Glutamatergic neuron (in vitro differentiated cells): ENCODE results near the gene LYRM4. TPM values are rescaled to one million over a fixed set of nuclear protein-coding genes. Genes with fewer than 3 reads are reported as not detected.

Experiments
- DNase-seq: peaks from one replicate; pipeline ENCODE4 v3.0.0; 2022
- H3K27ac Mint-ChIP-seq: one replicate; pipeline ENCODE4 v1.8.0; 2020; ENCODE audit warnings: mild to moderate bottlenecking, mixed read lengths, inconsistent platforms; ENCODE audit not compliant: unreplicated experiment
- H3K27me3 Mint-ChIP-seq: one replicate; pipeline ENCODE4 v1.8.0; 2020; ENCODE audit warnings: mild to moderate bottlenecking, moderate library complexity, mixed read lengths, inconsistent platforms; ENCODE audit not compliant: unreplicated experiment
- H3K36me3 Mint-ChIP-seq: one replicate; pipeline ENCODE4 v1.8.0; 2020; ENCODE audit warnings: mild to moderate bottlenecking, mixed read lengths, inconsistent platforms; ENCODE audit not compliant: unreplicated experiment
- H3K4me1 Mint-ChIP-seq: one replicate; pipeline ENCODE4 v1.8.0; 2020; ENCODE audit warnings: mild to moderate bottlenecking, low read depth, mixed read lengths, inconsistent platforms; ENCODE audit not compliant: unreplicated experiment
- H3K4me3 Mint-ChIP-seq: one replicate; pipeline ENCODE4 v1.8.0; 2020; ENCODE audit warnings: mild to moderate bottlenecking, mixed read lengths, inconsistent platforms; ENCODE audit not compliant: unreplicated experiment
- H3K9me3 Mint-ChIP-seq: one replicate; pipeline ENCODE4 v1.8.0; 2020; ENCODE audit warnings: mild to moderate bottlenecking, moderate library complexity, mixed read lengths, inconsistent platforms; ENCODE audit not compliant: unreplicated experiment
- CTCF ChIP-seq: fragments of 200-600 bp; sonication (generic); IDR thresholded peaks from one replicate; pipeline ENCODE4 v1.5.0; 2021; ENCODE audit not compliant: partially characterized antibody, unreplicated experiment
- total RNA-seq: library from RNA; stranded (reverse); fragmentation: NEBNext Ultra II Directional; extraction: Animal tissue kit (Norgen Biotek cat#: 25700); gene quantifications from one replicate; pipeline ENCODE4 v1.2.1, GENCODE V29; 2021; ENCODE audit not compliant: unreplicated experiment

LYRM4 gene
- total RNA-seq, 1 donor from 2014 or later: 29.5 TPM

GRCh38 chr6:5126214-5126613, 134.5 kb downstream of the LYRM4 start:
- Mint-ChIP-seq H3K36me3 (no peaks in the 10 kb centered on the region), H3K27ac (no peak overlapping the region), H3K4me1 (peaks cover 13% of the 10 kb centered on the region), H3K27me3 (no peaks in the 10 kb centered on the region), H3K4me3 (no peak overlapping the region), H3K9me3 (no peaks in the 10 kb centered on the region)
- no peak for TF ChIP-seq CTCF
- no peak for DNase-seq

GRCh38 chr6:5125152-5126006, 135.4 kb downstream of the LYRM4 start:
- H3K4me3 Mint-ChIP-seq: no peak overlapping the region
- no peaks in the 10 kb centered on the region for H3K27me3 Mint-ChIP-seq
- H3K9me3 Mint-ChIP-seq: no peaks in the 10 kb centered on the region
- H3K4me1 Mint-ChIP-seq: peaks cover 13% of the 10 kb centered on the region
- H3K36me3 Mint-ChIP-seq: no peaks in the 10 kb centered on the region
- H3K27ac Mint-ChIP-seq: no peak overlapping the region
- no peak for DNase-seq
- TF ChIP-seq CTCF: no peak

DNA sequence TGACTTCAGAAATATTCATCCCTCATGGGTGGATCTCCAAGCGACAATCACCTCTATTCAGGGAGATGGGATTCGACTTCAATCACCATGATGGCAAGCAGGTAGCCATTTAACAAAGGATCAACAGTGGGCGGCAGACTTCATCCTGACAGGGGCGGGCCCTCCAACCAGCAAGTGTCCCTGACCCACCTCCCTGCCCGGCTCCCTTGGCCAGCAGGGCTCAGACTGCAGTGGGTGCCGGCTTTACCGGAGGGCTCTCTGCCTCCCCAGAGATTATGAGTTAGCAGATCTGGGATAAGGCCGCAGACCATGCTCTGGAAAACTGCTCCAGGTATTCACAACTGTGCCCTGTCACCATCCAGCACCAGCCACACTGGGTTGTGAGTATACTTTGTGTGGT, 136.2 kb downstream of the LYRM4 start:
- no peaks in the 10 kb centered on the region for H3K36me3 Mint-ChIP-seq
- H3K4me1 Mint-ChIP-seq: peaks cover 7% of the 10 kb centered on the region
- DNase-seq: no peak
- H3K4me3 Mint-ChIP-seq: no peak overlapping the region
- TF ChIP-seq CTCF: no peak
- H3K9me3 Mint-ChIP-seq: no peaks in the 10 kb centered on the region
- H3K27me3 Mint-ChIP-seq: no peaks in the 10 kb centered on the region
- H3K27ac Mint-ChIP-seq: no peak overlapping the region

DNA sequence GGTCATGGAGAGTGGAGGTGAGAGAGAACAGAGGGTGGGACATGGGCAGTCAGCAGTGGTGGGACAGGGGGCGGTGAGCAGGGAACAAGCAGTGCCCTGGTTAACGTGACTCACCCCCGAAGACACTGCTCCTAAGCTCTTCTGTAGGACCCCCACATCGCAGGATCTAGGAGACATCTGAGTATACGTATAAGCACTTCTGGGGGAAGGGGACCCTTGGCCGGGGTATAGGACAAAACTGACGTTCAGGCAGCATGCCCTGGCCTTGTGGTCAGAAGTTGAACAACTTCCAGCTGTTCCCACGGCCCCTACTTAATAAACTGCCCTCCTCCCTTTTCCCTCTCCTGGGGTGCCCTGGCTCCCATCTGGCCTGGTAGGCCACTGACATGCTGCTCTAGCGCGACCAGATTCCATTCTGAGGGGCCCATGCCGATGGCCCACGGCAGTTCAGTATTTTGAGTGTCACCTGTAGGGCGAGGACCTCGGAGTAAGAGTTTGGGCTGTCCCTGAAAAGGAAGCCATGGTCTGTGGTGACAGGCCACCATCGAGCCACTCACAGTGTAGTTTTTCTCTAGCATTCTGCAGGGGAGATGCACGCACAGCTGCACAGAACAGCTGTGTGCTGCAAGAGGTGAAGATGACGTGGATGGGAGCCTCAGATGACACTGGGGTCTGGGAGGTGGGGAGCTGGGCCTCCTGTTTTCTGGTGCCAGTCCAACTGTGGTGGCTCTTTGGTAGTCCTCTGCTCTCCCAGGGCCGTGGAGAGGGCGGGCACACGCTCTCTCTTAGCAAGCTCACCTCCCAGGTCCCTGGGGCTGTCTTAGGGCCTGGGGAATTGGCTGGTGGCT, 137.2 kb downstream of the LYRM4 start:
- Mint-ChIP-seq H3K4me1 (peaks cover under 1% of the 10 kb centered on the region), H3K9me3 (no peaks in the 10 kb centered on the region), H3K36me3 (no peaks in the 10 kb centered on the region), H3K4me3 (no peak overlapping the region), H3K27me3 (no peaks in the 10 kb centered on the region), H3K27ac (no peak overlapping the region)
- DNase-seq: no peak
- no peak for TF ChIP-seq CTCF
